Panc1 (cell line): ENCODE results near the gene YTHDC2.

ENCODE experiments used
- SIN3A ChIP-seq: IDR thresholded peaks from 2 replicates; pipeline ENCODE4 v1.6.1; 2012; ENCODE audit warnings: low read depth, mild to moderate bottlenecking, low read length, moderate library complexity, borderline replicate concordance; ENCODE audit not compliant: insufficient read depth
- TF ChIP-seq, protein P1 (sequence below): fragments of 450-650 bp; IDR thresholded peaks from 2 replicates; pipeline ENCODE4 v1.5.1; 2017; ENCODE audit warnings: mild to moderate bottlenecking

DNA sequence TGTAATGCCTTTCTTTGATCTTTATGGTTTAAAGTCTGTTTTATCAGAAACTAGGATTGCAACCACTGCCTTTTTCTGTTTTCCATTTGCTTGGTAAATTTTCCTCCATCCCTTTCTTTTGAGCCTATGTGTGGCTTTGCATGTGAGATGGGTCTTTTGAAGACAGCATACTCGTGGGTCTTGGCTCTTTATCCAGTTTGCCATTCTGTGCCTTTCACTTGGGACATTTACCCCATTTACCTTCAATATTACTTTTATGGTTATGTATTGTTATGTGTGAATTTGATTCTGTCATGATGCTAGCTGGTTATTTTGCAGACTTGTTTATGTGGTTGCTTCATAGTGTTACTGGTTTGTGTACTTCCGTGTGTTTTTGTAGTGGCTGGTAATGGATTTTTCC, 59.2 kb downstream of the YTHDC2 start:
- no peak for TF ChIP-seq SIN3A
- TF ChIP-seq, protein P1, sequence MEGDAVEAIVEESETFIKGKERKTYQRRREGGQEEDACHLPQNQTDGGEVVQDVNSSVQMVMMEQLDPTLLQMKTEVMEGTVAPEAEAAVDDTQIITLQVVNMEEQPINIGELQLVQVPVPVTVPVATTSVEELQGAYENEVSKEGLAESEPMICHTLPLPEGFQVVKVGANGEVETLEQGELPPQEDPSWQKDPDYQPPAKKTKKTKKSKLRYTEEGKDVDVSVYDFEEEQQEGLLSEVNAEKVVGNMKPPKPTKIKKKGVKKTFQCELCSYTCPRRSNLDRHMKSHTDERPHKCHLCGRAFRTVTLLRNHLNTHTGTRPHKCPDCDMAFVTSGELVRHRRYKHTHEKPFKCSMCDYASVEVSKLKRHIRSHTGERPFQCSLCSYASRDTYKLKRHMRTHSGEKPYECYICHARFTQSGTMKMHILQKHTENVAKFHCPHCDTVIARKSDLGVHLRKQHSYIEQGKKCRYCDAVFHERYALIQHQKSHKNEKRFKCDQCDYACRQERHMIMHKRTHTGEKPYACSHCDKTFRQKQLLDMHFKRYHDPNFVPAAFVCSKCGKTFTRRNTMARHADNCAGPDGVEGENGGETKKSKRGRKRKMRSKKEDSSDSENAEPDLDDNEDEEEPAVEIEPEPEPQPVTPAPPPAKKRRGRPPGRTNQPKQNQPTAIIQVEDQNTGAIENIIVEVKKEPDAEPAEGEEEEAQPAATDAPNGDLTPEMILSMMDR = no peak
